HepG2 (cell line): Measurements from ENCODE around the gene NME7. TPM values are rescaled to one million over a fixed set of nuclear protein-coding genes. Genes with fewer than 3 reads are reported as not detected.

Source experiments
- ADNP ChIP-seq: sonication (generic); formaldehyde crosslinking; IDR thresholded peaks from 2 replicates; pipeline ENCODE4 v1.4.0; 2020; ENCODE audit warnings: missing genetic modification reagents
- CEBPG ChIP-seq: IDR thresholded peaks from 2 replicates; pipeline ENCODE4 v1.6.1; 2016
- FOSL1 ChIP-seq: sonication (generic); formaldehyde crosslinking; IDR thresholded peaks from 2 replicates; pipeline ENCODE4 v1.9.0; 2021; ENCODE audit warnings: missing genetic modification reagents, borderline replicate concordance
- HMG20A ChIP-seq: IDR thresholded peaks from 2 replicates; pipeline ENCODE4 v1.6.1; 2016; ENCODE audit warnings: borderline replicate concordance
- KDM3A ChIP-seq: IDR thresholded peaks from 2 replicates; pipeline ENCODE4 v1.6.1; 2018; ENCODE audit warnings: low read depth, missing compliant biosample characterization
- REPIN1 ChIP-seq: sonication (generic); formaldehyde crosslinking; IDR thresholded peaks from 2 replicates; pipeline ENCODE4 v1.8.0; 2022; ENCODE audit warnings: missing genetic modification reagents, low read depth, mild to moderate bottlenecking, borderline replicate concordance
- SIX4 ChIP-seq: sonication (generic); formaldehyde crosslinking; IDR thresholded peaks from 2 replicates; pipeline ENCODE4 v1.4.0; 2020; ENCODE audit warnings: missing genetic modification reagents
- SRF ChIP-seq: IDR thresholded peaks from 2 replicates; pipeline ENCODE4 v1.6.1; 2011; ENCODE audit warnings: mild to moderate bottlenecking, low read depth, low read length, moderate library complexity
- TAF15 ChIP-seq: fragments of 200-400 bp; formaldehyde crosslinking; IDR thresholded peaks from one replicate; pipeline ENCODE4 v1.6.1; 2018; ENCODE audit warnings: mild to moderate bottlenecking, low read depth, low read length; ENCODE audit not compliant: poor library complexity, severe bottlenecking
- ZNF224 ChIP-seq: sonication (generic); formaldehyde crosslinking; IDR thresholded peaks from 2 replicates; pipeline ENCODE4 v1.5.0; 2020; ENCODE audit warnings: mild to moderate bottlenecking, missing genetic modification reagents
- ZNF253 ChIP-seq: sonication (generic); formaldehyde crosslinking; IDR thresholded peaks from 2 replicates; pipeline ENCODE4 v1.8.0; 2022; ENCODE audit warnings: mild to moderate bottlenecking, missing genetic modification reagents, borderline replicate concordance
- ZNF33B ChIP-seq: sonication (generic); formaldehyde crosslinking; IDR thresholded peaks from 2 replicates; pipeline ENCODE4 v1.5.1; 2020; ENCODE audit warnings: mild to moderate bottlenecking, missing genetic modification reagents
- ZNF547 ChIP-seq: sonication (generic); formaldehyde crosslinking; IDR thresholded peaks from 2 replicates; pipeline ENCODE4 v1.5.1; 2020; ENCODE audit warnings: mild to moderate bottlenecking, missing genetic modification reagents
- ZNF552 ChIP-seq: sonication (generic); formaldehyde crosslinking; IDR thresholded peaks from 2 replicates; pipeline ENCODE4 v1.9.0; 2022; ENCODE audit warnings: missing genetic modification reagents, mild to moderate bottlenecking, borderline replicate concordance
- ZNF556 ChIP-seq: sonication (generic); formaldehyde crosslinking; IDR thresholded peaks from 2 replicates; pipeline ENCODE4 v1.4.0; 2020; ENCODE audit warnings: mild to moderate bottlenecking, missing genetic modification reagents, borderline replicate concordance
- ZNF557 ChIP-seq: sonication (generic); formaldehyde crosslinking; IDR thresholded peaks from 2 replicates; pipeline ENCODE4 v1.4.0; 2020; ENCODE audit warnings: missing genetic modification reagents
- ZNF558 ChIP-seq: sonication (generic); formaldehyde crosslinking; IDR thresholded peaks from 2 replicates; pipeline ENCODE4 v1.9.0; 2022; ENCODE audit warnings: mild to moderate bottlenecking, missing genetic modification reagents, borderline replicate concordance
- ZNF563 ChIP-seq: sonication (generic); formaldehyde crosslinking; IDR thresholded peaks from 2 replicates; pipeline ENCODE4 v1.8.0; 2022; ENCODE audit warnings: mild to moderate bottlenecking, moderate library complexity, missing genetic modification reagents
- ZNF703 ChIP-seq: sonication (generic); formaldehyde crosslinking; IDR thresholded peaks from 2 replicates; pipeline ENCODE4 v1.5.1; 2020; ENCODE audit warnings: missing genetic modification reagents, mild to moderate bottlenecking, moderate library complexity, borderline replicate concordance
- ZNF772 ChIP-seq: sonication (generic); formaldehyde crosslinking; IDR thresholded peaks from 2 replicates; pipeline ENCODE4 v1.5.0; 2020; ENCODE audit warnings: mild to moderate bottlenecking, missing genetic modification reagents
- polyA plus RNA-seq, 8 experiments: library from polyadenylated mRNA; depleted of rRNA in 3 of 8; stranded (reverse) in 7 of 8; unstranded in 1 of 8; fragments of >200 nt; fragmentation: Illumina TruSeq in 4 of 8; extraction: Trizol in 4 of 8; gene quantifications; 2 replicates each; pipeline versions ENCODE4 v1.2.1 to v1.2.3, GENCODE V29; 2011 to 2016; ENCODE audit warnings: low read depth in 4 of 8, missing spikeins in 1 of 8, mixed read lengths in 1 of 8; ENCODE audit not compliant: insufficient read depth in 1 of 8
- total RNA-seq, 5 experiments: library from RNA; depleted of rRNA; stranded (reverse); fragments of >200 nt; fragmentation: Illumina TruSeq; extraction: Trizol; gene quantifications; 2 replicates each; pipeline ENCODE4 v1.2.3, GENCODE V29; 2016; ENCODE audit warnings: low read depth in 1 of 5
- TF ChIP-seq, protein P1 (sequence below): sonication (generic); formaldehyde crosslinking; IDR thresholded peaks from 2 replicates; pipeline ENCODE4 v1.5.0; 2020; ENCODE audit warnings: mild to moderate bottlenecking, missing genetic modification reagents
- TF ChIP-seq, protein P2 (sequence below): sonication (generic); formaldehyde crosslinking; IDR thresholded peaks from 2 replicates; pipeline ENCODE4 v1.4.0; 2020; ENCODE audit warnings: missing genetic modification reagents
- TF ChIP-seq, protein P3 (sequence below): fragments of 450-650 bp; IDR thresholded peaks from 2 replicates; pipeline ENCODE4 v1.6.1; 2016
- TF ChIP-seq, protein P4 (sequence below): sonication (generic); formaldehyde crosslinking; IDR thresholded peaks from 2 replicates; pipeline ENCODE4 v1.4.0; 2020; ENCODE audit warnings: missing genetic modification reagents

NME7 gene
- total and polyA plus RNA-seq, 2 of the 13 experiments (the other 11 are each of a cell fraction or from before 2014, with no cell fraction given) = 9.4 to 22.5 TPM

DNA sequence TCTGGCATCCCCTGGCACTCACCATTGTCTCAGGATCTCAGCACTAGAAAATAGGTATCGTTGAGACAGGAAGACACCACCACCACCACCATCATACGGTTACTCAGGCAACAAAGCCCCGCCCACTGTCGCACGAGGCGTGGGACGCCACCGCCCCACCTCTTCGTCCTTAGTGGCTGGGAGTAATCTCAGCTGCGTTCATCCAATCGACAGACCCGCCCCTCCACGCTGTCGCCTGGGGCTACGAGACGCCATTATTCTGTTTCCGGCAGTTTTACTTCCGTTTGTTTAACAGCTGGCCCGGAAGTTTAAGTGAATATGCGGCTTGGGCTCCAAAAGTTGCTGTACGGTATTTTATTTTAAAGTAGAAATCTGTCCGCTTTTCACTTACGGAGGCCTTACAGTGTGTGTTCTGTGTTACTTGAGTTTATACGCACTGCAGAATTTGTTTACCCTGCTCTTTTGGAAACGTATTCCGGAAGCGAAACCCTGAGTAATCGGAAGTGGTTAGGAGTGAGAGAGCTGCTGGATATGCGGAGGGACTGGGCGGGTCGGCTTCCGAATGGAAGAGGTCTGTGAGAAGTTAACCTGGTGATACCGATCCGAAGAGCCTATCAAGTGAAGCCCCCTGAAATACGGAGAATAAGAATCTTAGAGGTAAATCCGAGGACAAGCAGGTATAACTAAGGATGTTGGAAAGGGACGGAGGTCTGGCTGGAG is at the start of gene NME7, which contains the start of gene BLZF1 (continued):
- TF ChIP-seq, protein P1, sequence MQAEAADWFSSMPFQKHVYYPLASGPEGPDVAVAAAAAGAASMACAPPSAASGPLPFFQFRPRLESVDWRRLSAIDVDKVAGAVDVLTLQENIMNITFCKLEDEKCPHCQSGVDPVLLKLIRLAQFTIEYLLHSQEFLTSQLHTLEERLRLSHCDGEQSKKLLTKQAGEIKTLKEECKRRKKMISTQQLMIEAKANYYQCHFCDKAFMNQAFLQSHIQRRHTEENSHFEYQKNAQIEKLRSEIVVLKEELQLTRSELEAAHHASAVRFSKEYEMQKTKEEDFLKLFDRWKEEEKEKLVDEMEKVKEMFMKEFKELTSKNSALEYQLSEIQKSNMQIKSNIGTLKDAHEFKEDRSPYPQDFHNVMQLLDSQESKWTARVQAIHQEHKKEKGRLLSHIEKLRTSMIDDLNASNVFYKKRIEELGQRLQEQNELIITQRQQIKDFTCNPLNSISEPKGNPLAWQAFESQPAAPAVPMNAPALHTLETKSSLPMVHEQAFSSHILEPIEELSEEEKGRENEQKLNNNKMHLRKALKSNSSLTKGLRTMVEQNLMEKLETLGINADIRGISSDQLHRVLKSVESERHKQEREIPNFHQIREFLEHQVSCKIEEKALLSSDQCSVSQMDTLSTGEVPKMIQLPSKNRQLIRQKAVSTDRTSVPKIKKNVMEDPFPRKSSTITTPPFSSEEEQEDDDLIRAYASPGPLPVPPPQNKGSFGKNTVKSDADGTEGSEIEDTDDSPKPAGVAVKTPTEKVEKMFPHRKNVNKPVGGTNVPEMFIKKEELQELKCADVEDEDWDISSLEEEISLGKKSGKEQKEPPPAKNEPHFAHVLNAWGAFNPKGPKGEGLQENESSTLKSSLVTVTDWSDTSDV (CRISPR knock-in tag) = no peak
- TF ChIP-seq CEBPG (CRISPR knock-in tag) (no peak), ZNF547 (CRISPR knock-in tag) (peak; percentile 26; the same call in 1 of the 2 replicates), KDM3A (CRISPR knock-in tag) (no peak; the same call in 1 of the 2 replicates), ZNF552 (CRISPR knock-in tag) (no peak), REPIN1 (peak; percentile 63; the same call in 1 of the 2 replicates), ZNF33B (CRISPR knock-in tag) (no peak), FOSL1 (CRISPR knock-in tag) (no peak), ZNF703 (no peak), HMG20A (no peak), ZNF558 (CRISPR knock-in tag) (no peak), ZNF563 (CRISPR knock-in tag) (no peak), SRF (no peak), SIX4 (no peak), ZNF253 (CRISPR knock-in tag) (no peak), ADNP (no peak), ZNF772 (no peak), ZNF224 (CRISPR knock-in tag) (no peak), ZNF557 (CRISPR knock-in tag) (no peak), ZNF556 (CRISPR knock-in tag) (no peak), TAF15 (no peak)
- TF ChIP-seq, protein P2, sequence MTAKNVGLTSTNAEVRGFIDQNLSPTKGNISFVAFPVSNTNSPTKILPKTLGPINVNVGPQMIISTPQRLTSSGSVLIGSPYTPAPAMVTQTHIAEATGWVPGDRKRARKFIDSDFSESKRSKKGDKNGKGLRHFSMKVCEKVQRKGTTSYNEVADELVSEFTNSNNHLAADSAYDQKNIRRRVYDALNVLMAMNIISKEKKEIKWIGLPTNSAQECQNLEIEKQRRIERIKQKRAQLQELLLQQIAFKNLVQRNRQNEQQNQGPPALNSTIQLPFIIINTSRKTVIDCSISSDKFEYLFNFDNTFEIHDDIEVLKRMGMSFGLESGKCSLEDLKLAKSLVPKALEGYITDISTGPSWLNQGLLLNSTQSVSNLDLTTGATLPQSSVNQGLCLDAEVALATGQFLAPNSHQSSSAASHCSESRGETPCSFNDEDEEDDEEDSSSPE = no peak
- TF ChIP-seq, protein P3, sequence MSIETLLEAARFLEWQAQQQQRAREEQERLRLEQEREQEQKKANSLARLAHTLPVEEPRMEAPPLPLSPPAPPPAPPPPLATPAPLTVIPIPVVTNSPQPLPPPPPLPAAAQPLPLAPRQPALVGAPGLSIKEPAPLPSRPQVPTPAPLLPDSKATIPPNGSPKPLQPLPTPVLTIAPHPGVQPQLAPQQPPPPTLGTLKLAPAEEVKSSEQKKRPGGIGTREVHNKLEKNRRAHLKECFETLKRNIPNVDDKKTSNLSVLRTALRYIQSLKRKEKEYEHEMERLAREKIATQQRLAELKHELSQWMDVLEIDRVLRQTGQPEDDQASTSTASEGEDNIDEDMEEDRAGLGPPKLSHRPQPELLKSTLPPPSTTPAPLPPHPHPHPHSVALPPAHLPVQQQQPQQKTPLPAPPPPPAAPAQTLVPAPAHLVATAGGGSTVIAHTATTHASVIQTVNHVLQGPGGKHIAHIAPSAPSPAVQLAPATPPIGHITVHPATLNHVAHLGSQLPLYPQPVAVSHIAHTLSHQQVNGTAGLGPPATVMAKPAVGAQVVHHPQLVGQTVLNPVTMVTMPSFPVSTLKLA = peak; percentile 88
- TF ChIP-seq, protein P4, sequence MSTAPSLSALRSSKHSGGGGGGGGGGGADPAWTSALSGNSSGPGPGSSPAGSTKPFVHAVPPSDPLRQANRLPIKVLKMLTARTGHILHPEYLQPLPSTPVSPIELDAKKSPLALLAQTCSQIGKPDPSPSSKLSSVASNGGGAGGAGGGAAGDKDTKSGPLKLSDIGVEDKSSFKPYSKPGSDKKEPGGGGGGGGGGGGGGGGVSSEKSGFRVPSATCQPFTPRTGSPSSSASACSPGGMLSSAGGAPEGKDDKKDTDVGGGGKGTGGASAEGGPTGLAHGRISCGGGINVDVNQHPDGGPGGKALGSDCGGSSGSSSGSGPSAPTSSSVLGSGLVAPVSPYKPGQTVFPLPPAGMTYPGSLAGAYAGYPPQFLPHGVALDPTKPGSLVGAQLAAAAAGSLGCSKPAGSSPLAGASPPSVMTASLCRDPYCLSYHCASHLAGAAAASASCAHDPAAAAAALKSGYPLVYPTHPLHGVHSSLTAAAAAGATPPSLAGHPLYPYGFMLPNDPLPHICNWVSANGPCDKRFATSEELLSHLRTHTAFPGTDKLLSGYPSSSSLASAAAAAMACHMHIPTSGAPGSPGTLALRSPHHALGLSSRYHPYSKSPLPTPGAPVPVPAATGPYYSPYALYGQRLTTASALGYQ (CRISPR knock-in tag) = no peak
